Measurements from ENCODE around the gene EPHA6. TPM values are rescaled to one million over a fixed set of nuclear protein-coding genes. Genes with fewer than 3 reads are reported as not detected.
"Not testable (repeated sequence)": the region's sequence is repeated elsewhere in the genome, so short reads cannot be mapped to it uniquely, and the experiment has no call there.

The EPHA6 gene
- total RNA-seq, 2 donors from 2014 or later = 0.22 to 3.0 TPM

DNA sequence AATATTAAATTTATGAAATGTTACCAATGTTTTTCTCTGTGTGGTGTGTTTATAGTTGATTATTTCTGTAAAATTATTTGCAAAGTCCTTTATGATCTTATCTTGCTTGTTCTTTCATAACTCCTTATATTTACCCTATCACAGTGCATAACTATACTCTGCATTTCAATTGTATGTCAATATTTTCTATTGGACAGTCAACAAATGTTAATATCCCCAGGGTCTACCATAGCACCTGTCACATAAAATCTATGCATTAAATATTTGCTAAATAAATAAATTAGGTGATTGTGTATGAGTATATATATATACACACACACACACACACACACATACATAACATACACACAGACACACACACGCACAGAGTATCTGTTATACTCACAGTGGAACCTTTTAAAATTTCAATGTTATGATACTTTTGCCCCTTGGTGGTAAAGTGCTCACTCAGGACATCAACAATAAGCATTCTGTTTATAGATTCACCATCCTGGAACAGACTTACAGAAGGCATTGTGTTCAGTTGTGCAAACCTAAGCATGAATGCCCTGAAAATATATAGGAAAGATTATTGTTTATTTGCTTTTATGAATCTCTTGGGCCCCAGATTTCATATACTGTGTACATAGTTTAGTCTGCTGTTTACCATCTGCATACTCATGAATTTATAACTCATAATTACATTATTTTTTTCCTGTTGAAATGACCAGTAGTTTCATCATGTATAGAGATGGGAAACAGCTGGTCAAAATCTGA lies 443.7 kb downstream of the EPHA6 start:
- TF ChIP-seq, protein P1, sequence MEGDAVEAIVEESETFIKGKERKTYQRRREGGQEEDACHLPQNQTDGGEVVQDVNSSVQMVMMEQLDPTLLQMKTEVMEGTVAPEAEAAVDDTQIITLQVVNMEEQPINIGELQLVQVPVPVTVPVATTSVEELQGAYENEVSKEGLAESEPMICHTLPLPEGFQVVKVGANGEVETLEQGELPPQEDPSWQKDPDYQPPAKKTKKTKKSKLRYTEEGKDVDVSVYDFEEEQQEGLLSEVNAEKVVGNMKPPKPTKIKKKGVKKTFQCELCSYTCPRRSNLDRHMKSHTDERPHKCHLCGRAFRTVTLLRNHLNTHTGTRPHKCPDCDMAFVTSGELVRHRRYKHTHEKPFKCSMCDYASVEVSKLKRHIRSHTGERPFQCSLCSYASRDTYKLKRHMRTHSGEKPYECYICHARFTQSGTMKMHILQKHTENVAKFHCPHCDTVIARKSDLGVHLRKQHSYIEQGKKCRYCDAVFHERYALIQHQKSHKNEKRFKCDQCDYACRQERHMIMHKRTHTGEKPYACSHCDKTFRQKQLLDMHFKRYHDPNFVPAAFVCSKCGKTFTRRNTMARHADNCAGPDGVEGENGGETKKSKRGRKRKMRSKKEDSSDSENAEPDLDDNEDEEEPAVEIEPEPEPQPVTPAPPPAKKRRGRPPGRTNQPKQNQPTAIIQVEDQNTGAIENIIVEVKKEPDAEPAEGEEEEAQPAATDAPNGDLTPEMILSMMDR (IDR thresholded peaks at IDR 0.05) = no peak
- no peaks in the 10 kb centered on the region for H3K9me3 ChIP-seq
- no peaks in the 10 kb centered on the region for H3K4me1 ChIP-seq
- H3K9ac ChIP-seq (ENCODE audit: low read depth in 2 of 2, low read length in 2 of 2) = no peak overlapping the region
- no peak for DNase-seq
- intact Hi-C loops (cut with DNase I) = no loop called here
- H3K27me3 ChIP-seq = no peaks in the 10 kb centered on the region
- H3K27ac ChIP-seq = no peak overlapping the region
- H3K4me3 ChIP-seq = no peak overlapping the region
- no peaks in the 10 kb centered on the region for H3K36me3 ChIP-seq

DNA sequence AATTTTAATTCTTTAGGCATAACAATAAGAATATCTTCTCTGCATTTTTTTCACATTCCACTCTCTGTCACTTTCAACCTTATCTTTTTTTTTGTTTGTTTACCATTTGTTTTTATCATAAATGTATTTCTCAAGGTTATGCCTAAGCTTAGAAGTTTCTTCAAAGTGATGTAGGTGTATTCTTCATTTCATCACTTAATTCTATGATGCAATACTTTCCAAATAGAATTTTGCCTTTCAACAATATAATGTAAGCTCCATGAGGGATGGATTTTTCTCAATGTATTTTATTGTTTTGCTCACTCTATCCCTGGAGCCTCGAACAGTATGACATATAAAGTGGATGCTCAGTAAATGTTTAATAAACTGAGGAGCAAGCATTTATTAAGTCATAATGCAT lies 444.9 kb downstream of the EPHA6 start:
- H3K4me1 ChIP-seq = no peaks in the 10 kb centered on the region
- intact Hi-C loops (cut with DNase I) = no loop called here
- DNase-seq = no peak

DNA sequence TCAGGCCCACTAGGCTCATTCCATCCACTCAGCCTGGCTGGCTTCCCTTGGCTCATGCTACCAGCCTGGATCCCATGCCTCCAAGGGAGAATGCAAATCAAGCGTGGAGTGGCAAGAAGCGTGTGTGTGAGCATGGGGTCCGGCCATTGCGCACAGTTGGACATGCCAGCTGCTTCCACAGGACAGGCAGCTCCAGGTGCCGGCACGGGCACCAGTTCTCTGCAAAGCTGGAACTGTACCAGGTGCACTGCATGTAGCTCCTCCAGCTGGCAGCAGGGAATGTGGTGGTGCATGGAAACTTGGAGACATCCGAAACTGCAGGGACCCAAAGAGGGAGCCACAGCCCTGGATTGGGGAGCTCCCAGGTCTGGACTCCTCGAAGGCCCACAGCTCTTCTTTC lies 449.8 kb downstream of the EPHA6 start:
- intact Hi-C loops (cut with DNase I) = no loop called here
- H3K36me3 ChIP-seq = no peaks in the 10 kb centered on the region
- no peaks in the 10 kb centered on the region for H3K4me1 ChIP-seq
- no peak for DNase-seq
- no peaks in the 10 kb centered on the region for H3K27me3 ChIP-seq
- no peak overlapping the region for H3K4me3 ChIP-seq
- TF ChIP-seq, protein P1 (IDR thresholded peaks at IDR 0.05) = no peak
- no peak overlapping the region for H3K9ac ChIP-seq (ENCODE audit: low read depth in 2 of 2, low read length in 2 of 2)
- H3K27ac ChIP-seq = no peak overlapping the region
- H3K9me3 ChIP-seq = no peaks in the 10 kb centered on the region

More for the DNA sequence above, 444.9 kb downstream of the EPHA6 start:
- no peak overlapping the region for H3K9ac ChIP-seq (ENCODE audit: low read depth in 2 of 2, low read length in 2 of 2)
- no peaks in the 10 kb centered on the region for H3K9me3 ChIP-seq
- no peaks in the 10 kb centered on the region for H3K36me3 ChIP-seq
- H3K27me3 ChIP-seq = no peaks in the 10 kb centered on the region
- H3K27ac ChIP-seq = no peak overlapping the region
- H3K4me3 ChIP-seq = no peak overlapping the region
- TF ChIP-seq, protein P1 (IDR thresholded peaks at IDR 0.05) = no peak

DNA sequence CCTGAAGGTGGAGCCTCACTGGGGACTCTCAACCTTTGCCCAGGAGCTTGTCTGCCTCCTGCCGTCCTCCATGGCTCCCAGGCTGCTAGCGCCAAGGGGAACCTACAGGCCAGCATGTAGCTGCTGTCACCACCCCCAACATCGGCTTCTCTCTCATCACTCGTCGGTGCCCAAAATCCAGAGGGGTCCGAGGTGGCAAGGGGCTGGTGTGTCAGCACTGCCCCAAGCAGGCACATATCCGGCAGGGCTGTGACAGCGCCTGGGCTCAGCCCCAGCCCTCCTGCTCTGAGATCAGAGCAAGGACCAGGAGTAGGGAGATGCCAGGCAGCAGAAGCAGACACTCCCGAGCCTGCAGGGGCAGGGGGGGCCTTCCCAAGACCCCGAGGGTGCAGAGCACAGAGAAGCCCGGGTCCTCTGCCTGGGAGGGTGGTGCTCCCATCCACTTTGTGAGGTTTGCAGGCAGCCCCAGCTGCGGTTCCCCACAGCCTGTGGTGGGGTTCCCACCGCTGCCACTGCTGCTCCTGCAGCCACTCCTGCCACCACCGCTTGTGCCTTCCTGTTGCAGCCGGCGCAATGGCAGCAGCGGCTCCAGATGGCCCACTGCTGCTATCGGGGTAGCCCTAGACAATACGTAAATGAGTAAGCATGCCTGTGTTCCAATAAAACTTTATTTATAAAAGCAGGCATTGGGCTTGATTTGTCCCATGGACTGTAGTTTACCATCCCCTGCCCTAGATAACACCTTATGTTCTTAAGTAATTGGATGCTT lies 451.0 kb downstream of the EPHA6 start:
- intact Hi-C loops (cut with DNase I) = no loop called here
- no peak for DNase-seq
- Histone ChIP-seq H3K36me3 (no peaks in the 10 kb centered on the region), H3K9me3 (no peaks in the 10 kb centered on the region), H3K4me1 (no peaks in the 10 kb centered on the region), H3K9ac (ENCODE audit: low read depth in 2 of 2, low read length in 2 of 2) (no peak overlapping the region), H3K27ac (no peak overlapping the region), H3K4me3 (no peak overlapping the region), H3K27me3 (no peaks in the 10 kb centered on the region)
- TF ChIP-seq, protein P1 (IDR thresholded peaks at IDR 0.05) = no peak

DNA sequence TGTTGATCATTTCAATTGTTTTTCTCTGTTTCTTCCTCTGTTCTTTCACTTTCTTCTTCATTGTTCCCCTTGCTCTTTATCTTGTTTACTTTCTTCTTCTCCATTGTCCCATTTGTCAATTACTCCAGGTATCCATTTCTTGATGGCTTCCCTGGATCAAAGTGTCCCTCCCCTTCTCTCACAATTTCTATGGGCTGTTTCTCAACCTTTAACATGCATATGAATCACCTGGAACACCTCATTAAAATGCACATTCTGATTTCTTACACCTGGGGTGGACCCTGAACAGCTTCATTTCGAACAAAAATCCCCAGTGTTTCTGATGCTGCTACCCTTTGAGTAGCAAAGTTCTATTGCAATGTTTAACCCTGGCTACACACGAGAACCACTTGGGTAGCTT lies 454.8 kb downstream of the EPHA6 start:
- H3K27me3 ChIP-seq = no peaks in the 10 kb centered on the region
- H3K9ac ChIP-seq (ENCODE audit: low read depth in 2 of 2, low read length in 2 of 2) = no peak overlapping the region
- H3K4me1 ChIP-seq = no peaks in the 10 kb centered on the region
- no peaks in the 10 kb centered on the region for H3K36me3 ChIP-seq
- intact Hi-C loops (cut with DNase I) = no loop called here
- TF ChIP-seq, protein P1 (IDR thresholded peaks at IDR 0.05) = no peak
- no peaks in the 10 kb centered on the region for H3K9me3 ChIP-seq
- no peak overlapping the region for H3K4me3 ChIP-seq
- no peak for DNase-seq
- no peak overlapping the region for H3K27ac ChIP-seq

DNA sequence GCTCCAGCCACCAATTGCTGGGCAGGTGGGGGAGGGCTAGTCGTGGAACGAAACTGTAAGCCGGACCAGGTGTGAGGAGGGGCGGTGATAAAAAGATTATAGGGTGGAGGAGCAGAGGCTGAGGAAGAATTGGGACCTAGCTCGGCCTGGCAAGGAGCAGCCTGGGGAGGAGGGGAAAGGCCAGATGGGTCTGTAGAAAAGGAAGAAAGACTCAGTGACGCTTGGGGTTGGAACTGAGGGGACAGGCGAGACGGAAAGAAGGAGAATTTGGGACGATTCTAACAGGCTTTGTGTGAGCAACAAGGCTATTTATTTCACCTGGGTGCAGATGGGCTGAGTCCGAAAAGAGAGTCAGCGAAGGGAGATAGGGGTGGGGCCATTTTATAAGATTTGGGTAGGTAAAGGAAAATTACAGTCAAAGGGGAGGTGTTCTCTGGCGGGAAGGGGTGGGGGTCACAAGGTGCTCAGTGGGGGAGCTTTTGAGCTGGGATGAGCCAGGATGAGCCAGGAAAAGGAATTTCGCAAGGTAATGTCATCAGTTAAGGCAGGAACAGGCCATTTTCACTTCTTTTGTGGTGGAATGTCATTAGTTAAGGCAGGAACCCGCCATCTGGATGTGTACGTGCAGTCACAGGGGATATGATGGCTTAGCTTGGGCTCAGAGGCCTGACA lies 462.6 kb downstream of the EPHA6 start:
- H3K9me3 ChIP-seq; H3K4me3 ChIP-seq; H3K27me3 ChIP-seq; H3K36me3 ChIP-seq; DNase-seq; H3K9ac ChIP-seq (ENCODE audit: low read depth in 2 of 2, low read length in 2 of 2); intact Hi-C loops (cut with DNase I); H3K27ac ChIP-seq; H3K4me1 ChIP-seq: not testable (repeated sequence)

All from colonic mucosa (tissue), 4 donors.